ENCODE measurements around the gene ZNF2. TPM values are rescaled to one million over a fixed set of nuclear protein-coding genes. Genes with fewer than 3 reads are reported as not detected.

ZNF2 gene
- total and polyA plus RNA-seq, 2 experiments from 2014 or later = 2.0 to 2.5 TPM

- TF ChIP-seq EZH2 (IDR thresholded peaks at IDR 0.05; ENCODE audit: low read depth, unreplicated experiment) (no peak), STAT1 (IDR thresholded peaks at IDR 0.05; ENCODE audit: unreplicated experiment) (no peak), ZNF331 (CRISPR knock-in tag; IDR thresholded peaks at IDR 0.05; ENCODE audit: low read depth) (no peak)
- TF ChIP-seq, protein P1, sequence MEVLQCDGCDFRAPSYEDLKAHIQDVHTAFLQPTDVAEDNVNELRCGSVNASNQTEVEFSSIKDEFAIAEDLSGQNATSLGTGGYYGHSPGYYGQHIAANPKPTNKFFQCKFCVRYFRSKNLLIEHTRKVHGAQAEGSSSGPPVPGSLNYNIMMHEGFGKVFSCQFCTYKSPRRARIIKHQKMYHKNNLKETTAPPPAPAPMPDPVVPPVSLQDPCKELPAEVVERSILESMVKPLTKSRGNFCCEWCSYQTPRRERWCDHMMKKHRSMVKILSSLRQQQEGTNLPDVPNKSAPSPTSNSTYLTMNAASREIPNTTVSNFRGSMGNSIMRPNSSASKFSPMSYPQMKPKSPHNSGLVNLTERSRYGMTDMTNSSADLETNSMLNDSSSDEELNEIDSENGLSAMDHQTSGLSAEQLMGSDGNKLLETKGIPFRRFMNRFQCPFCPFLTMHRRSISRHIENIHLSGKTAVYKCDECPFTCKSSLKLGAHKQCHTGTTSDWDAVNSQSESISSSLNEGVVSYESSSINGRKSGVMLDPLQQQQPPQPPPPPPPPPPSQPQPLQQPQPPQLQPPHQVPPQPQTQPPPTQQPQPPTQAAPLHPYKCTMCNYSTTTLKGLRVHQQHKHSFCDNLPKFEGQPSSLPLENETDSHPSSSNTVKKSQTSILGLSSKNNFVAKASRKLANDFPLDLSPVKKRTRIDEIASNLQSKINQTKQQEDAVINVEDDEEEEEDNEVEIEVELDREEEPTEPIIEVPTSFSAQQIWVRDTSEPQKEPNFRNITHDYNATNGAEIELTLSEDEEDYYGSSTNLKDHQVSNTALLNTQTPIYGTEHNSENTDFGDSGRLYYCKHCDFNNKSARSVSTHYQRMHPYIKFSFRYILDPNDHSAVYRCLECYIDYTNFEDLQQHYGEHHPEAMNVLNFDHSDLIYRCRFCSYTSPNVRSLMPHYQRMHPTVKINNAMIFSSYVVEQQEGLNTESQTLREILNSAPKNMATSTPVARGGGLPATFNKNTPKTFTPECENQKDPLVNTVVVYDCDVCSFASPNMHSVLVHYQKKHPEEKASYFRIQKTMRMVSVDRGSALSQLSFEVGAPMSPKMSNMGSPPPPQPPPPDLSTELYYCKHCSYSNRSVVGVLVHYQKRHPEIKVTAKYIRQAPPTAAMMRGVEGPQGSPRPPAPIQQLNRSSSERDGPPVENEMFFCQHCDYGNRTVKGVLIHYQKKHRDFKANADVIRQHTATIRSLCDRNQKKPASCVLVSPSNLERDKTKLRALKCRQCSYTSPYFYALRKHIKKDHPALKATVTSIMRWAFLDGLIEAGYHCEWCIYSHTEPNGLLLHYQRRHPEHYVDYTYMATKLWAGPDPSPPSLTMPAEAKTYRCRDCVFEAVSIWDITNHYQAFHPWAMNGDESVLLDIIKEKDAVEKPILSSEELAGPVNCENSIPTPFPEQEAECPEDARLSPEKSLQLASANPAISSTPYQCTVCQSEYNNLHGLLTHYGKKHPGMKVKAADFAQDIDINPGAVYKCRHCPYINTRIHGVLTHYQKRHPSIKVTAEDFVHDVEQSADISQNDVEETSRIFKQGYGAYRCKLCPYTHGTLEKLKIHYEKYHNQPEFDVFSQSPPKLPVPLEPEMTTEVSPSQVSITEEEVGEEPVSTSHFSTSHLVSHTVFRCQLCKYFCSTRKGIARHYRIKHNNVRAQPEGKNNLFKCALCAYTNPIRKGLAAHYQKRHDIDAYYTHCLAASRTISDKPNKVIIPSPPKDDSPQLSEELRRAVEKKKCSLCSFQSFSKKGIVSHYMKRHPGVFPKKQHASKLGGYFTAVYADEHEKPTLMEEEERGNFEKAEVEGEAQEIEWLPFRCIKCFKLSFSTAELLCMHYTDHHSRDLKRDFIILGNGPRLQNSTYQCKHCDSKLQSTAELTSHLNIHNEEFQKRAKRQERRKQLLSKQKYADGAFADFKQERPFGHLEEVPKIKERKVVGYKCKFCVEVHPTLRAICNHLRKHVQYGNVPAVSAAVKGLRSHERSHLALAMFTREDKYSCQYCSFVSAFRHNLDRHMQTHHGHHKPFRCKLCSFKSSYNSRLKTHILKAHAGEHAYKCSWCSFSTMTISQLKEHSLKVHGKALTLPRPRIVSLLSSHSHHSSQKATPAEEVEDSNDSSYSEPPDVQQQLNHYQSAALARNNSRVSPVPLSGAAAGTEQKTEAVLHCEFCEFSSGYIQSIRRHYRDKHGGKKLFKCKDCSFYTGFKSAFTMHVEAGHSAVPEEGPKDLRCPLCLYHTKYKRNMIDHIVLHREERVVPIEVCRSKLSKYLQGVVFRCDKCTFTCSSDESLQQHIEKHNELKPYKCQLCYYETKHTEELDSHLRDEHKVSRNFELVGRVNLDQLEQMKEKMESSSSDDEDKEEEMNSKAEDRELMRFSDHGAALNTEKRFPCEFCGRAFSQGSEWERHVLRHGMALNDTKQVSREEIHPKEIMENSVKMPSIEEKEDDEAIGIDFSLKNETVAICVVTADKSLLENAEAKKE (CRISPR knock-in tag; IDR thresholded peaks at IDR 0.05) = no peak
These were observed 16.2 kb downstream of the ZNF2 start (continued) for GRCh38 chr2:95181774-95182173.

DNA sequence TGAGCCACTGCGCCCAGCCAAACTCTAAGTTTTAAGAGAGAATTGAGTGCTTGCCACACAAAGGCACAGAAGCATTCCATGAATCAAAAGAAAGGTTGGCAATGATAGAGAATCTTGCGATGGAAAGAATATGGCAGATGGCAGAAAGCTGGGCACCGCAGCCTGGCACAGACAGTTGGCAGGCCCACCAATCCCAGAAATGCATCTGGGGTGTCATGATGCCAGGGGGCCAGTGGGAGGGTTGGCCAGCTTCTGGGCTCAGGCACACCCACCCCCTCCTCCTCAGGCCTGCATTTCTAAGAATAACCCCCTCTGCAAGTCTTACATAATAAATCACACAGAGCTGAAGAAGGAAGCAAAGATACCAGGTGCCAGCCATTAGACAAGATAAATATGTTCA, 19.6 kb downstream of the ZNF2 start:
- Histone ChIP-seq H3K9me2 (ENCODE audit: insufficient read depth) (no peaks in the 10 kb centered on the region), H3K36me3 (ENCODE audit: insufficient read depth) (no peaks in the 10 kb centered on the region), H4K20me1 (replicated peaks; ENCODE audit: insufficient read depth) (no peaks in the 10 kb centered on the region), H3K4me3 (no peak overlapping the region), H2AFZ (no peak overlapping the region), H3K4me2 (no peak overlapping the region), H3K27me3 (ENCODE audit: insufficient read depth) (no peaks in the 10 kb centered on the region), H3K79me2 (replicated peaks; ENCODE audit: insufficient read depth) (no peaks in the 10 kb centered on the region), H3F3A (replicated peaks; ENCODE audit: low read depth) (no peaks in the 10 kb centered on the region), H3K27ac (ENCODE audit: low read depth) (no peak overlapping the region), H3K4me1 (ENCODE audit: insufficient read depth) (no peaks in the 10 kb centered on the region)
- Mint-ChIP-seq H3K36me3 (ENCODE audit: low read depth) (peaks cover 18% of the 10 kb centered on the region), H3K9me3 (0 out of 3 replicates have a peak, but pooled peaks cover 4% of the 10 kb centered on the region), H3K27me3 (ENCODE audit: insufficient read depth, low read depth, poor library complexity) (peaks cover 5% of the 10 kb centered on the region), H3K27ac (no peak overlapping the region), H3K4me1 (no peaks in the 10 kb centered on the region; the same call in 2 of the 3 replicates), H3K4me3 (no peak overlapping the region)
- DNase-seq (ENCODE audit: low spot score) (no peak), ATAC-seq (no peak)
- TF ChIP-seq POLR2AphosphoS5 (IDR thresholded peaks at IDR 0.05; ENCODE audit: low read depth) (no peak), REST (IDR thresholded peaks at IDR 0.05; ENCODE audit: unreplicated experiment) (no peak), EZH2phosphoT487 (IDR thresholded peaks at IDR 0.05; ENCODE audit: unreplicated experiment) (no peak)
